PC-9 (cell line): ENCODE data around the gene SRXN1. TPM values are rescaled to one million over a fixed set of nuclear protein-coding genes. Genes with fewer than 3 reads are reported as not detected.

Experiments used
- BruUV-seq: library from RNA; stranded (reverse); fragments of 400-500 nt; replicated peaks from 2 replicates; lab custom pipeline; 2021; lab: Mats Ljungman, UMichigan
- CTCF ChIA-PET: fragments of 300-600 bp; sonication (Branson Sonifier 250); formaldehyde crosslinking; loops from one replicate; lab custom pipeline; 2022; ENCODE audit warnings: antibody characterized with exemption; lab: Charles Lee
- POLR2A ChIA-PET: fragments of 300-600 bp; sonication (Branson Sonifier 250); formaldehyde crosslinking; loops from one replicate; lab custom pipeline; 2022; ENCODE audit warnings: antibody characterized with exemption; ENCODE audit not compliant: unreplicated experiment; lab: Charles Lee
- DNase-seq, 2 experiments: peaks; one replicate each; pipeline versions ENCODE4 v3.0.0 to v3.0.0-alpha.2; 2015 to 2022; ENCODE audit warnings: mixed read lengths in 1 of 2
- H2AFZ ChIP-seq: fragments of 200-600 bp; sonication (generic); 2 replicates; pipeline ENCODE4 v1.8.1; 2017; ENCODE audit warnings: antibody characterized with exemption
- H3F3A ChIP-seq: fragments of 200-600 bp; sonication (generic); 2 replicates; pipeline ENCODE4 v1.8.1; 2017; ENCODE audit warnings: antibody characterized with exemption, mild to moderate bottlenecking, low read depth; ENCODE audit not compliant: insufficient read depth
- H3K27ac ChIP-seq: fragments of 200-600 bp; sonication (generic); 2 replicates; pipeline ENCODE4 v1.6.1; 2016; ENCODE audit warnings: mixed run types
- H3K27me3 ChIP-seq: fragments of 200-600 bp; sonication (generic); 2 replicates; pipeline ENCODE4 v1.6.1; 2016; ENCODE audit warnings: low read depth, mixed run types; ENCODE audit not compliant: insufficient read depth
- H3K36me3 ChIP-seq: fragments of 200-600 bp; sonication (generic); 2 replicates; pipeline ENCODE4 v1.6.1; 2016; ENCODE audit warnings: low read depth, mixed run types
- H3K4me1 ChIP-seq: fragments of 200-600 bp; sonication (generic); replicated peaks from 2 replicates; pipeline ENCODE4 v1.6.1; 2016; ENCODE audit warnings: mixed run types; ENCODE audit not compliant: insufficient read depth
- H3K4me2 ChIP-seq: fragments of 200-600 bp; sonication (generic); 2 replicates; pipeline ENCODE4 v1.6.1; 2017; ENCODE audit warnings: mixed run types
- H3K4me3 ChIP-seq: fragments of 200-600 bp; sonication (generic); 2 replicates; pipeline ENCODE4 v1.6.1; 2016; ENCODE audit warnings: mixed run types
- H3K79me2 ChIP-seq: fragments of 200-600 bp; sonication (generic); 2 replicates; pipeline ENCODE4 v1.6.1; 2017; ENCODE audit warnings: low read depth, mixed run types
- H3K9me2 ChIP-seq: fragments of 200-600 bp; sonication (generic); 2 replicates; pipeline ENCODE4 v1.8.1; 2017; ENCODE audit warnings: mild to moderate bottlenecking; ENCODE audit not compliant: insufficient read depth
- H3K9me3 ChIP-seq: fragments of 200-600 bp; sonication (generic); 2 replicates; pipeline ENCODE4 v1.8.1; 2016; ENCODE audit warnings: low read depth; ENCODE audit not compliant: insufficient read depth
- H4K20me1 ChIP-seq: fragments of 200-600 bp; sonication (generic); 2 replicates; pipeline ENCODE4 v1.8.1; 2017; ENCODE audit not compliant: insufficient read depth
- CTCF ChIP-seq: fragments of 200-600 bp; sonication (generic); conservative IDR thresholded peaks from 2 replicates; pipeline ENCODE4 v1.6.1; 2017; ENCODE audit warnings: mixed run types, antibody characterized with exemption, mild to moderate bottlenecking, moderate library complexity
- EZH2 ChIP-seq: fragments of 200-600 bp; sonication (generic); IDR thresholded peaks from 2 replicates; pipeline ENCODE4 v1.8.0; 2017; ENCODE audit warnings: antibody characterized with exemption, low read depth
- intact Hi-C: fragments of 100-400 bp; cut with micrococcal nuclease; formaldehyde crosslinking; loops from one replicate; pipeline ENCODE4 v1.10.0; 2022; ENCODE audit not compliant: unreplicated experiment
- total RNA-seq: library from RNA; stranded (reverse); gene quantifications from 2 replicates; pipeline ENCODE4 v1.2.3, GENCODE V29; 2021

SRXN1 gene
- total RNA-seq, 1 experiment from 2014 or later = 204 TPM

- no peak for DNase-seq
- Histone ChIP-seq H3K9me3 (no peaks in the 10 kb centered on the region), H3F3A (peaks cover 4% of the 10 kb centered on the region; the same call in 1 of the 2 replicates), H3K36me3 (no peaks in the 10 kb centered on the region), H3K9me2 (no peaks in the 10 kb centered on the region), H3K4me2 (no peak overlapping the region), H3K79me2 (no peaks in the 10 kb centered on the region), H3K4me3 (no peak overlapping the region), H3K27me3 (no peaks in the 10 kb centered on the region), H3K4me1 (no peaks in the 10 kb centered on the region), H4K20me1 (no peaks in the 10 kb centered on the region), H2AFZ (no peak overlapping the region), H3K27ac (no peak overlapping the region)
- CTCF ChIA-PET = no interaction called here
- BruUV-seq = no TSS peak
- TF ChIP-seq CTCF (no peak), EZH2 (no peak)
- intact Hi-C loops = no loop called here
- POLR2A ChIA-PET = interaction anchor here (0.6 kb wide), 1 partner anchor 230 kb away, joined by 6 read pairs; the partner anchor contains the start of gene FAM110A
These were observed 49.8 kb downstream of the SRXN1 start for GRCh38 chr20:603116-603640.

DNA sequence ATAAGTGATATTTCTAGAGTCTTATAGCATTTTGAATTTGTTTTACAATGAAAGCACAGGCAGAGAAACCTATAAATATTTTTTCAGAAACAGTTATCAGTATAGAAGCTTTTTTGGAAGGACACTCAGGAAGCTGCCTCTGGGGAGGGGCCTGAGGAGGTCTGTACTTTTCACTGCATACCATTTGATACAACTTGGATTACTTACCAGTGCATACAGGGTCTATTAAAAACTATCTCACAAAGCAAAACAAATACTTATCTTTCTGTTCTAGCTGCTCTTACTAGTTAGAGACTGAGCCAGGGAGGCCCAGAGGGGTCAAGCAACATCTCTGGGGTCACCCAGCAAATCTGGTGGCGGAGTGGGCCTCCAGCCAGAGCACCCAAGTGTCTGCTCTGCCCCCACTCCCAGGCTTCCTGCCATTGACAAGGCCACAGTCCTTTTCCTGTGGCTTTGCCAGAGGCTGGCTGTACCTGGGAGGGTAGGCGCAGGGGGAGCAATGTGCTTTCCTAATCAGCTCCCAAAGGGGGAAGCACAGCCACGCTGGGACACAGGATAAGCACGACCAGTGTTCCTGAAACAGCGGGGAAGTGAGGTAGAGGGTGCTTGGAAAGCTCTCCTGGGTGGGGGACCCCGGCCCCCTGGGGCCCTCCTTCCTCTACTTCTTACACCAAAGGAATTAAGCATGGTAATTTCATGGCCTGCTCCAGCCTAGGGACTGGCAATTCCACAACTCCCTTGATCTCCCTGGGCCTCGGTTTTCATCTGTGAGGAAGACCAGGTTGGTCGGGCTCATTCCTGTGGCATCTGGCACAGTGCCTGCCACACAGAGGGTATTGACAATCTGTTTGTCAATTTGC, 50.7 kb downstream of the SRXN1 start:
- Histone ChIP-seq H3K27ac (no peak overlapping the region), H3K27me3 (no peaks in the 10 kb centered on the region), H3K4me3 (no peak overlapping the region), H2AFZ (no peak overlapping the region), H3K9me3 (no peaks in the 10 kb centered on the region), H3F3A (peaks cover 4% of the 10 kb centered on the region; the same call in 1 of the 2 replicates), H3K36me3 (no peaks in the 10 kb centered on the region), H3K4me2 (no peak overlapping the region), H3K9me2 (no peaks in the 10 kb centered on the region), H3K79me2 (no peaks in the 10 kb centered on the region), H3K4me1 (no peaks in the 10 kb centered on the region), H4K20me1 (no peaks in the 10 kb centered on the region)
- no peak for DNase-seq
- TF ChIP-seq EZH2 (no peak), CTCF (no peak)
- CTCF ChIA-PET = interaction anchor here (0.6 kb wide), 1 partner anchor 128 kb away, joined by 3 read pairs; no protein-coding TSS in a partner anchor
- intact Hi-C loops = no loop called here
- BruUV-seq = no TSS peak
- POLR2A ChIA-PET = interaction anchor here (0.5 kb wide), 1 partner anchor 140 kb away, joined by 7 read pairs; the partner anchor contains the start of gene TBC1D20

DNA sequence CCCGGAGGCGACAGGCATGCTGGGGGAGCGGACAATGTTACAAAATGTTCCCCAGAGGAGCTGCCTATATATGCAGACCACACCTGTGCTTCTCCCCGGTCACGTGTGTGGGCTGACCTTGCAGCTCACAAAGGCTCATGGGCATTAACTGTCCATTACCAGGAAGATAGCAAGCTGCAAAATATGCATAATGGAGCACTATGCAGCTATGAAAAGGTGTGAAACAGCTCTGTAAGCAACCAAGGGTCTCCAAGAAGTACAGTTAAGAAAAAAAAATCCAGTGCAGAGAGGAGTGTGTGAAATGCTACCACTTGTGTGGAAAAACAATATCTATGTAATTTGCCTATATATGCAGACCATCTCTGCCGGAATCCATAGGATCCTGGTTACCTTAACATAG, 52.3 kb downstream of the SRXN1 start:
- TF ChIP-seq EZH2 = no peak
- TF ChIP-seq CTCF = no peak
- Histone ChIP-seq H3K4me1 (no peaks in the 10 kb centered on the region), H3K27me3 (no peaks in the 10 kb centered on the region), H3K79me2 (no peaks in the 10 kb centered on the region), H3F3A (peaks cover 4% of the 10 kb centered on the region; the same call in 1 of the 2 replicates), H3K9me3 (no peaks in the 10 kb centered on the region), H4K20me1 (no peaks in the 10 kb centered on the region), H3K36me3 (no peaks in the 10 kb centered on the region), H2AFZ (no peak overlapping the region), H3K27ac (no peak overlapping the region), H3K4me2 (no peak overlapping the region), H3K9me2 (no peaks in the 10 kb centered on the region), H3K4me3 (no peak overlapping the region)
- no TSS peak for BruUV-seq
- intact Hi-C loops = no loop called here
- POLR2A ChIA-PET = no interaction called here
- CTCF ChIA-PET = no interaction called here
- DNase-seq = no peak
